ENCODE data around the gene CAV3.
"Not testable (repeated sequence)": the region's sequence is repeated elsewhere in the genome, so short reads cannot be mapped to it uniquely, and the experiment has no call there.

Gene CAV3
- 0 reads per million in 3 donors for total RNA-seq

GRCh38 chr3:8733332-8734094, at the start of gene CAV3:
TSS of gene CAV3 (plus strand) at chr3:8733802. CDS start at chr3:8733877, 75 bp downstream.
- H3K9me3 ChIP-seq (ENCODE audit: control insufficient read depth, low read length): no peaks in the 10 kb centered on the region
- no peak for DNase-seq
- H3K27me3 ChIP-seq (replicated peaks; ENCODE audit: control insufficient read depth, insufficient read depth, low read length, poor library complexity, severe bottlenecking): no peaks in the 10 kb centered on the region
- H3K4me1 ChIP-seq (ENCODE audit: control insufficient read depth, insufficient read depth, low read length, poor library complexity, severe bottlenecking): no peaks in the 10 kb centered on the region
- no peak within 1 kb of the TSS for H3K27ac ChIP-seq (ENCODE audit: insufficient read depth, low read length, poor library complexity, severe bottlenecking)
- no peaks in the 10 kb centered on the region for H3K36me3 ChIP-seq (ENCODE audit: control insufficient read depth, insufficient read depth, low read length)
- H3K4me3 ChIP-seq (ENCODE audit: insufficient read depth, low read depth, low read length, poor library complexity, severe bottlenecking): no peak within 1 kb of the TSS

GRCh38 chr3:8684992-8685391, 48.6 kb upstream of the CAV3 start:
- H3K27ac ChIP-seq (ENCODE audit: insufficient read depth, low read length, poor library complexity, severe bottlenecking); H3K36me3 ChIP-seq (ENCODE audit: control insufficient read depth, insufficient read depth, low read length); DNase-seq; H3K27me3 ChIP-seq (replicated peaks; ENCODE audit: control insufficient read depth, insufficient read depth, low read length, poor library complexity, severe bottlenecking); H3K9me3 ChIP-seq (ENCODE audit: control insufficient read depth, low read length); H3K4me1 ChIP-seq (ENCODE audit: control insufficient read depth, insufficient read depth, low read length, poor library complexity, severe bottlenecking); H3K4me3 ChIP-seq (ENCODE audit: insufficient read depth, low read depth, low read length, poor library complexity, severe bottlenecking): not testable (repeated sequence)

- not testable (repeated sequence) for H3K4me1 ChIP-seq (ENCODE audit: control insufficient read depth, insufficient read depth, low read length, poor library complexity, severe bottlenecking); H3K27ac ChIP-seq (ENCODE audit: insufficient read depth, low read length, poor library complexity, severe bottlenecking); DNase-seq; H3K27me3 ChIP-seq (replicated peaks; ENCODE audit: control insufficient read depth, insufficient read depth, low read length, poor library complexity, severe bottlenecking); H3K4me3 ChIP-seq (ENCODE audit: insufficient read depth, low read depth, low read length, poor library complexity, severe bottlenecking); H3K9me3 ChIP-seq (ENCODE audit: control insufficient read depth, low read length); H3K36me3 ChIP-seq (ENCODE audit: control insufficient read depth, insufficient read depth, low read length)
These were observed 42.3 kb upstream of the CAV3 start for GRCh38 chr3:8691295-8691694.

GRCh38 chr3:8702560-8702959, 31.0 kb upstream of the CAV3 start:
- Histone ChIP-seq H3K4me3 (ENCODE audit: insufficient read depth, low read depth, low read length, poor library complexity, severe bottlenecking) (no peak overlapping the region), H3K27me3 (replicated peaks; ENCODE audit: control insufficient read depth, insufficient read depth, low read length, poor library complexity, severe bottlenecking) (no peaks in the 10 kb centered on the region), H3K27ac (ENCODE audit: insufficient read depth, low read length, poor library complexity, severe bottlenecking) (no peak overlapping the region), H3K9me3 (ENCODE audit: control insufficient read depth, low read length) (no peaks in the 10 kb centered on the region), H3K36me3 (ENCODE audit: control insufficient read depth, insufficient read depth, low read length) (no peaks in the 10 kb centered on the region), H3K4me1 (ENCODE audit: control insufficient read depth, insufficient read depth, low read length, poor library complexity, severe bottlenecking) (no peaks in the 10 kb centered on the region)
- DNase-seq: no peak

- H3K4me3 ChIP-seq (ENCODE audit: insufficient read depth, low read depth, low read length, poor library complexity, severe bottlenecking): no peak overlapping the region
These were observed 28.0 kb upstream of the CAV3 start for GRCh38 chr3:8705575-8705974.

DNA sequence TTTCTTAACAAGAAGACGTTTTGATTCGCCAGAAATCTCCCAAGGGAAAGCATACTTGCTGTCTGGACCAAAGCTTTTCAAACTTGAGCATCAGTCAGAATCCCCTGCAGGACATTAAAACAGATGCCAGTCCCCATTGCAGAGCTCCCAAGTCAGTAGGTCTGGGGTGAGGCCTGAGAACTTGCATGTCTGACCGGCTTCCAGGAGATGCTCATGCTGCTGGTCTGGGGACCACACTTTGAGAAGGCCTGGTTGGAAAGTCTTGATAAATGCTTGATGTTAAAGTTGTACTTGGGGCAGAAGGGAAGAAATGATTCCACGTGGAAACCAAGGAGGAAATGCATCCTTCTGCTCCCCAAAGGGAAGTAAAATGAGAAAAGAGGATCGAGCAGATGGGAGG, 24.3 kb upstream of the CAV3 start:
- Histone ChIP-seq H3K27ac (ENCODE audit: insufficient read depth, low read length, poor library complexity, severe bottlenecking) (no peak overlapping the region), H3K9me3 (ENCODE audit: control insufficient read depth, low read length) (no peaks in the 10 kb centered on the region), H3K36me3 (ENCODE audit: control insufficient read depth, insufficient read depth, low read length) (no peaks in the 10 kb centered on the region)

More at GRCh38 chr3:8705575-8705974, 28.0 kb upstream of the CAV3 start:
- H3K4me1 ChIP-seq (ENCODE audit: control insufficient read depth, insufficient read depth, low read length, poor library complexity, severe bottlenecking): no peaks in the 10 kb centered on the region
- H3K27me3 ChIP-seq (replicated peaks; ENCODE audit: control insufficient read depth, insufficient read depth, low read length, poor library complexity, severe bottlenecking): no peaks in the 10 kb centered on the region
- no peak for DNase-seq
- no peaks in the 10 kb centered on the region for H3K36me3 ChIP-seq (ENCODE audit: control insufficient read depth, insufficient read depth, low read length)
- no peak overlapping the region for H3K27ac ChIP-seq (ENCODE audit: insufficient read depth, low read length, poor library complexity, severe bottlenecking)
- no peaks in the 10 kb centered on the region for H3K9me3 ChIP-seq (ENCODE audit: control insufficient read depth, low read length)

GRCh38 chr3:8709801-8710507, 23.6 kb upstream of the CAV3 start:
- no peaks in the 10 kb centered on the region for H3K36me3 ChIP-seq (ENCODE audit: control insufficient read depth, insufficient read depth, low read length)
- H3K27me3 ChIP-seq (replicated peaks; ENCODE audit: control insufficient read depth, insufficient read depth, low read length, poor library complexity, severe bottlenecking): no peaks in the 10 kb centered on the region
- DNase-seq: no peak
- no peaks in the 10 kb centered on the region for H3K9me3 ChIP-seq (ENCODE audit: control insufficient read depth, low read length)
- no peaks in the 10 kb centered on the region for H3K4me1 ChIP-seq (ENCODE audit: control insufficient read depth, insufficient read depth, low read length, poor library complexity, severe bottlenecking)
- no peak overlapping the region for H3K27ac ChIP-seq (ENCODE audit: insufficient read depth, low read length, poor library complexity, severe bottlenecking)
- no peak overlapping the region for H3K4me3 ChIP-seq (ENCODE audit: insufficient read depth, low read depth, low read length, poor library complexity, severe bottlenecking)

More for the DNA sequence above, 24.3 kb upstream of the CAV3 start:
- no peak for DNase-seq
- Histone ChIP-seq H3K27me3 (replicated peaks; ENCODE audit: control insufficient read depth, insufficient read depth, low read length, poor library complexity, severe bottlenecking) (no peaks in the 10 kb centered on the region), H3K4me1 (ENCODE audit: control insufficient read depth, insufficient read depth, low read length, poor library complexity, severe bottlenecking) (no peaks in the 10 kb centered on the region), H3K4me3 (ENCODE audit: insufficient read depth, low read depth, low read length, poor library complexity, severe bottlenecking) (no peak overlapping the region)

DNA sequence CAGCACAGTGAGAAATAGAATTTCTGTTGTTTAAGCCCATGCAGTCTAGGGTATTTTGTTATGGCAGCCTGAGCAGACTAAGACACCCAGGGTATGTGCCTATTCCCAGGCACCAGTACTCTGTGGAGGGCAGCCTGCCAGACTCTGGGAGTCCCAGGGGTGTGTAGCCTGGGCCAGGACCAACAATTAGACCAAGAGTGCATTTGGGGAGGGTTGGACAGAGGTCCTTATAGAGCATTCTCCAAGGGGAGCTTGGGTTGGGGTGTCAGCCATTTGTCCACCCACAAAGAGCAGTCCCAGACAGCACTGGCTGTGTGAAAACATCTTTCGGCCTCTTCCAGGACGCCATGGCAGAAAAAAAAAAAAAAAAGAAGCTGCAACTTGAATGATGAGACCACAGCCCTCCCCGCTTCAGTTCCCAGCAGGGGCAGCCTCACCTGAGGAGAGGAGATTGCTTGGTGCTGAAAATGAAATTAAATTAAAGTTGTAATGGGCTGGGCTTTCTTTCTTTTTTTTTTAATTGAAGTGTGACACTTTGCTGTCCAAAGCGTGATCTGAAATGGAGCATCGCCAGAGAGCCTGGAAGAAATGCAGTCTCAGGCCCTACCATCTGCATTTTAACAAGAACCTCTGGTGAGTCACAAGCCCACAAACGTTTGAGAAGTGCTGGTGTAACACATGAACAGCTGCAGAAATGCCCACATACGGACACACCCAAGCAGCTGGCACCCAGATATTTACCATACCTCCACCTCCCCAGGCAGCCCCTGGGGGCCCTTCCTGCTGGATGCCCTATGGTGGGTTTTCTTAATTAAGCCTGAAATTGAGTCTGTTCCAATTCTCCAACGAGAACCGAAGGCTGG, 21.3 kb upstream of the CAV3 start:
- Histone ChIP-seq H3K4me3 (ENCODE audit: insufficient read depth, low read depth, low read length, poor library complexity, severe bottlenecking) (no peak overlapping the region), H3K27ac (ENCODE audit: insufficient read depth, low read length, poor library complexity, severe bottlenecking) (no peak overlapping the region), H3K4me1 (ENCODE audit: control insufficient read depth, insufficient read depth, low read length, poor library complexity, severe bottlenecking) (no peaks in the 10 kb centered on the region), H3K9me3 (ENCODE audit: control insufficient read depth, low read length) (no peaks in the 10 kb centered on the region), H3K27me3 (replicated peaks; ENCODE audit: control insufficient read depth, insufficient read depth, low read length, poor library complexity, severe bottlenecking) (no peaks in the 10 kb centered on the region), H3K36me3 (ENCODE audit: control insufficient read depth, insufficient read depth, low read length) (no peaks in the 10 kb centered on the region)
- no peak for DNase-seq

GRCh38 chr3:8712908-8713255, 20.7 kb upstream of the CAV3 start:
- no peaks in the 10 kb centered on the region for H3K4me1 ChIP-seq (ENCODE audit: control insufficient read depth, insufficient read depth, low read length, poor library complexity, severe bottlenecking)
- no peak overlapping the region for H3K27ac ChIP-seq (ENCODE audit: insufficient read depth, low read length, poor library complexity, severe bottlenecking)
- no peak overlapping the region for H3K4me3 ChIP-seq (ENCODE audit: insufficient read depth, low read depth, low read length, poor library complexity, severe bottlenecking)
- H3K36me3 ChIP-seq (ENCODE audit: control insufficient read depth, insufficient read depth, low read length): no peaks in the 10 kb centered on the region
- no peaks in the 10 kb centered on the region for H3K27me3 ChIP-seq (replicated peaks; ENCODE audit: control insufficient read depth, insufficient read depth, low read length, poor library complexity, severe bottlenecking)
- no peak for DNase-seq
- H3K9me3 ChIP-seq (ENCODE audit: control insufficient read depth, low read length): no peaks in the 10 kb centered on the region
